NCI-H128 (cell line): ENCODE data around the gene VIL1.
A peak's percentile ranks its signal among the peaks of the same experiment; 100 is the strongest.

Source experiments
- DNase-seq: peaks from one replicate; lab custom pipeline; 2025; ENCODE audit not compliant: unreplicated experiment; lab: John Stamatoyannopoulos, UW

The VIL1 gene

DNA sequence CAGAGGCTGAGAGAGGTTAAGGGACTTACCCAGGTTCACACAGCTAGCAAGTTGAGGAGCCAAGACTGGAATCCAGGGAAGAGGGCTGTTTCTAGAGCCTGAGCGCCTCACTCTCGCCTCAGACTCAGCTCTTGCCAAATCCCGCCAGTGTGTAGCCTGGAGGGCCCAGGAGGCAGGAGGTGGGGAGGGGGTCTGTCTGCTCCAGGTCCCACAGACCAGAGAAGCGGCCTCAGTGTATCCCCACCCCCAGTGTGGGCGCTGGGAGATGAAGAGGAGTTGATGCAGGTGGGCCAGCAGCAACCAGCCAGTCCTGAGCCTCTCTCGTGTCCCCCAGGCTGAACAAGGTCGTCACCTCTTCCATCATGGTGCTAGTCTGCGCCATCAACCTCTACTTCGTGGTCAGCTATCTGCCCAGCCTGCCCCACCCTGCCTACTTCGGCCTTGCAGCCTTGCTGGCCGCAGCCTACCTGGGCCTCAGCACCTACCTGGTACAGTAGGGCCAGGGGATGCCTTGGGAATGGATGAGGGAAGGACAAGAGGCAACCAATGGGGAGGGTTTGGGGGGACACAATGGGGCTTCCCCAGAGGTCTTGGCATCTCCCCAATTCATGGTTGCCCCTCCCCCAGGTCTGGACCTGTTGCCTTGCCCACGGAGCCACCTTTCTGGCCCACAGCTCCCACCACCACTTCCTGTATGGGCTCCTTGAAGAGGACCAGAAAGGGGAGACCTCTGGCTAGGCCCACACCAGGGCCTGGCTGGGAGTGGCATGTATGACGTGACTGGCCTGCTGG lies 24.4 kb upstream of the VIL1 start:
- DNase-seq, result no peak

DNA sequence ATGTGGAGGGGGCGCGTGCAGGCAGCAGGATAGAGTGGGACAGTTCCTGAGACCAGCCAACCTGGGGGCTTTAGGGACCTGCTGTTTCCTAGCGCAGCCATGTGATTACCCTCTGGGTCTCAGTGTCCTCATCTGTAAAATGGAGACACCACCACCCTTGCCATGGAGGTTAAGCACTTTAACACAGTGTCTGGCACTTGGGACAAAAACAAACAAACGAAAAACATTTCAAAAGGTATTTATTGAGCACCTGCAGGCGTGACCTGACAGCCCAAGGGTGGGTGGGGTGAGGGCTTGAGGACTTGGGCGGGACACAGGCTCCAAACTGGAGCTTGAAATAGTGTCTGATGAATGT lies 23.9 kb upstream of the VIL1 start:
- DNase-seq, result no peak

DNA sequence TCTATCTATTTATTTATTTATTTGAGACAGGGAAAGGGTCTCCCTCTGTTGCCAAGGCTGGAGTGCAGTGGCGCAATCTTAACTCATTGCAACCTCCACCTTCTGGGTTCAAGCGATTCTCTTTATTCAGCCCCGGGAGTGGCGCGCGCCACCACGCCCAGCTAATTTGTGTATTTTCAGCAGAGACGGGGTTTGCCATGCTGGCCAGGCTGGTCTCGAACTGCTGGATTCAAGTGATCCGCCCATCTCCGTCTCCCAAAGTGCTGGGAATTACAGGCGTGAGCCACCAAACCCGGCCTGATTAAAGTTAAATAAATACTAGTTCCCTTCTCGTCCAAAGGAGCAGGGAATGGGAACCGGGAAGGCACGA lies 23.5 kb upstream of the VIL1 start:
- no peak for DNase-seq

DNA sequence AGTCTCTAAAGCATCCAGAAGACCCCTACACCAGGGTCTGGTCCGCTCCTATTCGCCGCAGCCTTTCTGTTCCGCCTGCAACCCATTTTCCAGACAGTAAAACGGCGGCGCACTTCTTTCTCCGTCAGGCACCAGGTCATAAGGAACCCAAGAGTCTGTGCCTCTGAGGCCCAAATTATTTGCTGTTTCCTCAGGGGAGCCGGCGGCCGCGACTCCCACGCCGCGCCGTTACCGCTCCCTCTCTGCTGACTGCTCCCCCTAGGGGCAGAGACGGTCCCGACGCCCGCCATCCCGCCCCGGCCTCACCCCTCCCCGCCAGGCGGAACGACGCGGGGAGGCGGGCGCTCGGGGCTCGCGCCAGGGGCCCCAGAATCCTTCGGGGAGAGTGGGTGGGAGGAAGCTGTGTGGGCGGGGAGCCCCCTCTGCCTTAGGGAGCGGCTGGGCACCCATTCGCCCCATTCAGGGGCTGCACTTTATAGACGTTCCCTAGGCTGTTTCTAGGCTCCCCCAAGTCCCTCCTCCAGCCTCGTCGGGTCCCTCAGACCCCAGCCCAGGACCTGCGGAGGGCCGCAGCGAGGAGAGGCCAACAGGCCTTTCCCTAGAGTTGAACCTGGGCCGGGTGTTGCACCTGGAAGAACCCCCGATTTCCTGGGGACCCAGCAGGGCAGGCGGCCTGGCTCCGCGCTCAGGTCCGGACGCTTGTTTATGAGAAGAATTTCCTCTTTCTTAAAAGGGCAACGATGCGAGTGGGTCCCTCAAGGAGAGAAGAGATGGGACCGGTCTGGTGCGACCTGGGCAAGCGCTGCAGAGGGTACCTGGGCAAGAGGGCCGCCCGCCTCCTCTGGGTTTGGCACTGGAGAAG lies 22.9 kb upstream of the VIL1 start:
- DNase-seq, result peak; percentile 73

DNA sequence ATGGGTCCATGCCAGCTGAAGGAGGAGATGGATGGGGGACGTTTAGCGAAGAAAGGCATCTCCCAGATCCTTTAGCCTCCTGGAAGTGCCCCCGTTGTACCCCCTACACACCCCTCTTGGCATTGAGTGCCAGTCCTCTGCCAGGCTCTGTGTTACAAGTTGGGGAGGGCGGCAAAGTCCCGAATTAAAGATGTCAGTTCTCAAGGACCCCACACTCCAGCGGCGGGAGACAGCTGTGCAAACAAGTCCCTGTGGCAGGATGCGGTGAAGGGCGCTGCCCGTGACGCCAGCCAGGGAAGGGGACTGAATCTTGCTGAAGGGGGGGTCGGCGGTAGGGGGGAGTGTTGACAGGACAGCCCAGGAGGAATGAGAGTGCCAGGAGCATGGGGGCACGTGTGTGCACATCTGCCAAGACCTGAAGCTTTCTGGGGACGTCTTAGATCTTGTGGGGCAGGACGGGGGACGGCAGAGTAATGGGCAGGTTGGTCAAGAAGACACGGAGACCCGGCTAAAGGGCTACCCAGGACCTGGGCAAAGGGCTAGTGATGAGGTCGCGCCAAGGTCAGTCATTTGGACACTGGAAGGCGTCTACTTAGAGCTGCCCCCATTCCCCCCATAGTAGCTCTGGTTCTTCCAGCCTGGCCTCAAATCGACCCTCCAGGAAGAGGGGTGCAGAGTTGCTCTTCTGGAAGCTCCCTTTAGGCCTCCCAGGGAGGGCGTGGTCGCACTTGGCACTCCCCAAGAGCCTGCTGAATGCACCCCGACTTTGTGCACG lies 22.0 kb upstream of the VIL1 start:
- no peak for DNase-seq

DNA sequence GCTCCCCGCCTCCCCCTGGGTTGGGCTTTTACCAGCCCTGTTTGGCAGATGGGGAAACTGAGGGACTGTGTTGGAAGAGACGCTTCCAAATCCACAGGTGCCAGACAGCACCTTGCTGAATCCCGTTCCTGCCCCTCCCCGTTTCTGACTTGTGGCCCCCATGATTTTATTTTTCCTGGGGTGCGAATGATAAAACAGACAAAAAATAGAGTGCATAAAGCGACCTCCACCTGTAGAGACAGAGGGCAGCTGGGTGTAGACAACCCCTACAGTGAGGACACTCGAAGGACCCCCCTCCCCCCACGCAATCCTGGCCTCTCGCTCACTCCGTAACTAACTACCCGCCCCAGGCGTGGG lies 21.5 kb upstream of the VIL1 start:
- DNase-seq, result no peak

DNA sequence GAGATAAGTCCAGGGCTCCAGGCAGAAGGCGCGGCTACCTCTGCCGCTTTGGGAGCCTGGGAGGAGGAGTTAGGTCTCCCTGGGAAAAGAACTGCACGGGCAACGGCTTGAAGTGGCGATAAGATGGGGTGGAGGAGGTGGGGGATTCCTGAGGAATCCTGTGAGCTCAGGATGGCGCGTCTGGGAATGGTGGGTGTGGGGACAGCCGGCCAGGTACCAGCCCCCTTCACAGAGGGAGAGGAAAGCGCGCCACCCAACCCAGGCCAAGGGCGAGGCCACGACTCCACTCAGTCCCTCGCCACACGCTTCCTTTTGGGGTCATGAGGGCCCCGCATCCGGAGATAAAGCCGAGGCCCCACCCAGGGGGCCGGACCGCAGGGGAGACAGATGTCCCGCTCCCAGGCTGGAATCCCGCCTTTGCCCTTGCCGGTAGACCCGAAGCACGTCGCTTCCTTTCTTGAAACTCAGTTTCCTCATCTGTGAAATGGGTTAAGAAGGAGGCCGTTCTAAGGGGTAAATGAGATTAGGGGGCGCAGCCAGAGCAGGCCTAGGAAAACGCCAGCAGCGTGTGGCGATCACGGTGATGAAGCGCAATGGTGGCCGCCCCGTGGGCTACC lies 21.0 kb upstream of the VIL1 start:
- no peak for DNase-seq

DNA sequence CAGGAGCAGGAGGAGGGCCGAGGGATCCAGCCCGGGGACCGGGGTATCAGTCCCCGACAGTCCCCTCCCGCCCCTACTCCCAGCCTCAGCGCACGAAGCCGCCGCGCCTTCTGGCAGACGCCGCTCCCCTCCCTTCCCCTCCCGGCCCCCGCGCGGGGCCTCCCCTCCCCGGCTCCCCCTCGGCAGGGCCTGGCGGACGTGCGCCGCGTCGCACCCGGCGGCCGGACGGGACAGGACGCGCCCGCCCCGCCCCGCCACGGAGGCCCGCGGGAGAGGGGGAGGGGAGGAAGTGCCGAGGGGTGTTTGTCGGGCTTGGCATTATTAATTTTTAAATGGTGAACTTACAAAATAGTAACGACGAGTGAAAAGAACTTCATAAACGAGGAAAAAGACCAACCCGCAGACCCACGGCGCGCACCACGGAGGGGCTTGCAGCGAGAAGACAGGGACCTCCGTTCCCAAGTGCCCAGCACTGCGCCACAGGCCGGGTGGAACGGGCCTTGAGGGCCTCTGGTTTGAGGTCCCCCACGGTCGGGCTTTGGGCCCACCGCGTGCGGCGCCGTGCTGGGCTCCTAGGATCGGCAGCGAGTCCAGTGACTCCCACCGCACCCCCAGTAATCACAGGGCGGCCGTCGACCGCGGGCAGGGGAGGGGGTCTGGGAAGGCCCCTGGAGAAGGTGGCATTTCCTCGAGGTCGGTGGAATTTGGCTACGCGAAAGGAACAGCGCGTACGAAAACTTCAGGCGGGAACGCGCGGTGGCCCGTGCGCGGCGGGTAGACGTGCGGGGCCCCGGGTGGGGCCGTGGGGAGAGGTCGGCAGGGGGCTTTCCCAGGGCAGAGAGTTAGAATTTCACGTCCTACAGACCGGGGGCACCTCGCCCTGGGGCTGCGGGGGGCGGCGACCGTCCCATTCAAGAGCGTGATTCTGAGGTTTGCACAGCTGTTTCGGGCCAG lies 20.2 kb upstream of the VIL1 start:
- DNase-seq, result no peak

DNA sequence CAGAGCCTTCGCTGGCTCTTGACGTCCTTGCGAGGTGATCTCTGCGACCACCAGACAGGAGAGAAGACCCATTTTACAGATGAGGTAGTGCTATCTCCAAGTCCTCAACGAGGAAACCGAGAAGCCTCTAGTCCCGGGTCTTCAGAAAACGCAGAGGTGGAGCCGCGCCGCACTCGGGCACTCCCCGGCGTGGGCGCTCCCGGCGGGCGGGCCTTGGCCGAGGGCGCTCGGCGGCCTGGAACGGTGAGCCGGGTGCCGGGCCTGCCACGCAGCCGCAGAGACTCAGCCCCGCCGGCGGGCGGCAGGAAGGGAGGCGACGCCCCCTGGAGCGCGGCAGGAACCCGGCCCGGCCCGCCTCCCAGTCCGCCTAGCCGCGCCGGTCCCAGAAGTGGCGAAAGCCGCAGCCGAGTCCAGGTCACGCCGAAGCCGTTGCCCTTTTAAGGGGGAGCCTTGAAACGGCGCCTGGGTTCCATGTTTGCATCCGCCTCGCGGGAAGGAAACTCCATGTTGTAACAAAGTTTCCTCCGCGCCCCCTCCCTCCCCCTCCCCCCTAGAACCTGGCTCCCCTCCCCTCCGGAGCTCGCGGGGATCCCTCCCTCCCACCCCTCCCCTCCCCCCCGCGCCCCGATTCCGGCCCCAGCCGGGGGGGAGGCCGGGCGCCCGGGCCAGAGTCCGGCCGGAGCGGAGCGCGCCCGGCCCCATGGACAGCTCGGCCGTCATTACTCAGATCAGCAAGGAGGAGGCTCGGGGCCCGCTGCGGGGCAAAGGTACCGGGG lies 19.3 kb upstream of the VIL1 start, which contains the start of gene CTDSP1:
Gene CTDSP1, plus strand, starts transcription at position 478 of the 776 bp plus-strand sequence. Its CDS starts 223 bp downstream, at position 701.
- peak; percentile 63 for DNase-seq

DNA sequence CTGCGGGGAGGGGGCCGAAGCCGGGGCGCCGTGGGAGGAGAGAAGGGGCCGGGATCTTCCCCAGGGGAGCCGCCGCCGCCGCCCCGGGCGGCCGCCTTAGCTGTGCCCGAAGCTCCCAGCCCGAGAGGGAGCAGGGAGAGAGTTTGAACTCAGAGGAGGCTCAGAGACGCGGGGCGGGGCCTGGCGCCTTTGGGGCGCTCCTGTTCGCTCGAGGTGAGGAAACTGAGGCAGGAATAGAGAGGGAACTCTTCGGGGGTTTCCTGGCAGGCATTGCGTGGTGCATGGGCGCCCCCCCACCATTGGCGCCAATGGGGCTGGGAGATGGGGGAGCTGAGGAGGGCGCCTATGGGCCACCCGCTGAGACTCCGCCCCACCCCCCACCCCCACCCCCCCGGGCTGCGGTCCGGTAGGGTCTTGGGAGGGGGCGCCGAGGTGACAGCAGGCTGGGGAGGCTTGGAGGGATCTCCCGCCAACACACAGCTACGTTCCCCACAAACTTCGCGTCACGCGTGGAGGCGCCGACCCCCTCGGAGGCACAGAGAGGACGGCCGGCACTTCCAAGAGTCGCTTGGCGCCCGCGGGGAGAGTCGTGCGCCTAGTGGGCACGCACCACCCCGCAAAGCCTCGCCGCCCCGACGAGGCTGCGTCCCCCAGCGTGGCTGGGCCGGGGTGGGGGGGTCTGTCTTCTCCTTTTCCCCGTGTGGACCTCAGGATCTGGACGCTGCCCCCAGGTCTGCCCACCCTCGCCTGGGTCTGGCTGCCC lies 18.6 kb upstream of the VIL1 start:
- no peak for DNase-seq

DNA sequence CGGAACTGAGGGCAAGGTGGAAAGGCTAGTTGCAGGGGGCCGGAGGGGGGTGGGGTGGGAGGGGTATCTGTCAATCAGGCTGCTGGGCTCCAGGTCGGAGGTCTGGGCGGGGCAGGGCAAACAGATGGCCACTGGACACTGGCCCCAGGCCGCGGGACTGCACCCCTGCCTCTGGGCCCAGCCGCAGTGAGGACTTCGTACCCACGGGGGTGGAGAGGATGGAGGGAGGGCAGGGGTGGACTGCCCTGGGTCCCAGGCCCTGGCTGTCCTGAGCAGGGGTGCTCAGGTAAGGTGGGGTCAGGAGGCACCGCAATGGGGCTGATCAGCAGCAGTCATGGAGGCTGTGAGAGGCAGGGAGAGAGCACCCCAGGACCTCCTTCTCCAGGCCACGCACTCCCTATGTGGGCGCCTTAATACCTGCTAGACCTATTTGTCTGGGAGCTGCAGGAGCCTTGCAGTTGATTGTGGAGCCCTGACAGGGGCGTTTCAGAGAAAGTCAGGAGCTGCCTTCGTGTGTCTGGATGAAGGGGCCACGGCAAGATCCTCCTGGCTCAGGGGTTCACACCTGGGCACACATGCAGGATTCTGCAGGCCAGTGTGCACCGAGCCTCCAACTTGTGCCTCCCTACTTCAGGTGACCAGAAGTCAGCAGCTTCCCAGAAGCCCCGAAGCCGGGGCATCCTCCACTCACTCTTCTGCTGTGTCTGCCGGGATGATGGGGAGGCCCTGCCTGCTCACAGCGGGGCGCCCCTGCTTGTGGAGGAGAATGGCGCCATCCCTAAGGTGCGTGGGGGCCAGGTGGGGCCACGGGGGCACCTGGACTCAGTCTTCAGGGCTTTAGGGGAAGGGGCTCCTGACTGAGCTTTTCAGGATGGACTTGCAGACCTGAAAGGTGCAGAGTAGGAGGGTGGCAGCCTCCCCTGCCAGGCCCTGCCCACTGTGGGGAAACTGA lies 17.7 kb upstream of the VIL1 start:
- DNase-seq, result no peak

DNA sequence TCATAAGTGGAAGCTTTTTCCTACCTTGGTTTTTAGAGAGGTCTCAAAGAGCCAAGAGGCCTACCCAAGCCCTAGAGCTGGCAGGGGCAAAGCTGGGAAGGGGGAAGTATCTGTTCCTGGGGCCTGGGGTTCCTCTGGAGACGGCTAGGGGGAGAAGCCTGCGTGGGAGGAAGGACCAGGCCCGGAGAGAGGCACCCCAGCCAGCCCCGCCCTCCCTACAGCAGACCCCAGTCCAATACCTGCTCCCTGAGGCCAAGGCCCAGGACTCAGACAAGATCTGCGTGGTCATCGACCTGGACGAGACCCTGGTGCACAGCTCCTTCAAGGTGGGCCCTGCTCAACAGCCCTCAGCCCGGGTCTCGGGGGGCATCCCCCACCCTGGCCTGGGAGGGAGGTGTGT lies 17.0 kb upstream of the VIL1 start:
- DNase-seq, result no peak

DNA sequence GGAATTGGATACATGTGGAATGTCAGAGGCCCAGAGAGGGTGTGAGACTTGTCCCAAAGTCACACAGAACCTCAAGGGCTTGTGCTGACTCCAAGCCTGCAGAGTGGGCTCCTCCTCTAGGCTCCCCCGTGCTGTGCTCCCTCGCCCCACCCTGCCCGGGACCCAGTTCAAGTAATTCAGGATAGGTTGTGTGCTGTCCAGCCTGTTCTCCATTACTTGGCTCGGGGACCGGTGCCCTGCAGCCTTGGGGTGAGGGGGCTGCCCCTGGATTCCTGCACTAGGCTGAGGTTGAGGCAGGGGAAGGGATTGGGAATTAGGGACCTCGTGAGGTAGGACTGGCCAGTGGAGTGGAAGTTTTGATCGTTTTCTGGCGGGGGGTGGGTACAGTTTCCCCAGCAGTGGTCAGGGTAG lies 16.4 kb upstream of the VIL1 start:
- no peak for DNase-seq

DNA sequence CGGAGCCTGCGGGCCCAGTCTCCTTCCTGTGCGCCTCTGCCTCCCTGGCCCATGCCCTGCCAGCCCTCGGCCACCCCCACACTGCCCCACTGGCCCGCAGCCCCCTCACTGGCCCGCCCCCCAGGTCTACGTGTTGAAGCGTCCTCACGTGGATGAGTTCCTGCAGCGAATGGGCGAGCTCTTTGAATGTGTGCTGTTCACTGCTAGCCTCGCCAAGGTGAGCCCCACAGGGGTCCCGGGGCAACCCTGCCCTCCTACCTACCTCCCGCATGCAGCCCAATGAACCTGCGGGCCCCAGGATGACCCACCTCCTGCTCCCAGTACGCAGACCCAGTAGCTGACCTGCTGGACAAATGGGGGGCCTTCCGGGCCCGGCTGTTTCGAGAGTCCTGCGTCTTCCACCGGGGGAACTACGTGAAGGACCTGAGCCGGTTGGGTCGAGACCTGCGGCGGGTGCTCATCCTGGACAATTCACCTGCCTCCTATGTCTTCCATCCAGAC lies 16.0 kb upstream of the VIL1 start:
- no peak for DNase-seq

DNA sequence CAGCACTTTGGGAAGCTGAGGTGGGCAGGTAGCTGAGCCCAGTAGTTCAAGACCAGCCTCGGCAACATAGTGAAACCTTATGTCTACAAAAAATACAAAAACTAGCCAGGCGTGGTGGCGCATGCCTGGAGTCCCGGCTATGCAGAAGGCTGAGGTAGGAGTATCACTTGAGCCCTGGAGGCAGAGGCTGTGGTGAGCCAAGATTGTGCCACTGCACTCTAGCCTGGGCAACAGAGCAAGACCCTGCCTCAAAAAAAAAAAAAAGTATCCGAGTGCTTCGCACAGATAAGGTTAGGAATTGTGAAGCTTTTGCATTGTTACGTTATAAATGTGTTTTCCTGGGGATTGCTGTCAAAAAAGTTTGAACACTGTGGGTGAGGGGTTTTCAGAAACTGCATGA lies 15.1 kb upstream of the VIL1 start:
- DNase-seq, result no peak

DNA sequence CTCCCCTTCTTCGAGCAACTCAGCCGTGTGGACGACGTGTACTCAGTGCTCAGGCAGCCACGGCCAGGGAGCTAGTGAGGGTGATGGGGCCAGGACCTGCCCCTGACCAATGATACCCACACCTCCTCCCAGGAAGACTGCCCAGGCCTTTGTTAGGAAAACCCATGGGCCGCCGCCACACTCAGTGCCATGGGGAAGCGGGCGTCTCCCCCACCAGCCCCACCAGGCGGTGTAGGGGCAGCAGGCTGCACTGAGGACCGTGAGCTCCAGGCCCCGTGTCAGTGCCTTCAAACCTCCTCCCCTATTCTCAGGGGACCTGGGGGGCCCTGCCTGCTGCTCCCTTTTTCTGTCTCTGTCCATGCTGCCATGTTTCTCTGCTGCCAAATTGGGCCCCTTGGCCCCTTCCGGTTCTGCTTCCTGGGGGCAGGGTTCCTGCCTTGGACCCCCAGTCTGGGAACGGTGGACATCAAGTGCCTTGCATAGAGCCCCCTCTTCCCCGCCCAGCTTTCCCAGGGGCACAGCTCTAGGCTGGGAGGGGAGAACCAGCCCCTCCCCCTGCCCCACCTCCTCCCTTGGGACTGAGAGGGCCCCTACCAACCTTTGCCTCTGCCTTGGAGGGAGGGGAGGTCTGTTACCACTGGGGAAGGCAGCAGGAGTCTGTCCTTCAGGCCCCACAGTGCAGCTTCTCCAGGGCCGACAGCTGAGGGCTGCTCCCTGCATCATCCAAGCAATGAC lies 14.4 kb upstream of the VIL1 start:
- DNase-seq, result no peak
